GM23338 (cell line): ENCODE measurements around the gene ATP4A. TPM values are rescaled to one million over a fixed set of nuclear protein-coding genes. Genes with fewer than 3 reads are reported as not detected.

Source experiments
- ATAC-seq: fragments of 200-7000 bp; cut with Tn5 transposase; 3 replicates; pipeline ENCODE4 v1.9.1; 2020
- DNase-seq: peaks from one replicate; pipeline ENCODE4 v3.0.0-alpha.2; 2015; ENCODE audit warnings: low spot score
- H2AFZ ChIP-seq: fragments of 200-600 bp; sonication (generic); 2 replicates; pipeline ENCODE4 v1.8.0; 2016; ENCODE audit warnings: antibody characterized with exemption, mild to moderate bottlenecking, moderate library complexity
- H3F3A ChIP-seq: fragments of 200-600 bp; sonication (generic); replicated peaks from 2 replicates; pipeline ENCODE4 v1.8.0; 2017; ENCODE audit warnings: antibody characterized with exemption, mixed run types, low read depth
- H3K27ac ChIP-seq: fragments of 200-600 bp; sonication (generic); 2 replicates; pipeline ENCODE4 v1.6.1; 2016; ENCODE audit warnings: low read depth
- H3K27me3 ChIP-seq: fragments of 200-600 bp; sonication (generic); 2 replicates; pipeline ENCODE4 v1.8.0; 2016; ENCODE audit warnings: mild to moderate bottlenecking, mixed run types, moderate library complexity; ENCODE audit not compliant: insufficient read depth
- H3K36me3 ChIP-seq: fragments of 200-600 bp; sonication (generic); 2 replicates; pipeline ENCODE4 v1.8.0; 2016; ENCODE audit warnings: mild to moderate bottlenecking; ENCODE audit not compliant: insufficient read depth
- H3K4me1 ChIP-seq: fragments of 200-600 bp; sonication (generic); 2 replicates; pipeline ENCODE4 v1.8.0; 2016; ENCODE audit warnings: mild to moderate bottlenecking, moderate library complexity; ENCODE audit not compliant: insufficient read depth
- H3K4me2 ChIP-seq: fragments of 200-600 bp; sonication (generic); 2 replicates; pipeline ENCODE4 v1.7.1; 2017; ENCODE audit warnings: mixed run types
- H3K4me3 ChIP-seq: fragments of 200-600 bp; sonication (generic); 2 replicates; pipeline ENCODE4 v1.6.1; 2016; ENCODE audit warnings: mixed run types
- H3K79me2 ChIP-seq: fragments of 200-600 bp; sonication (generic); replicated peaks from 2 replicates; pipeline ENCODE4 v1.8.0; 2017; ENCODE audit warnings: mild to moderate bottlenecking; ENCODE audit not compliant: insufficient read depth
- H3K9me2 ChIP-seq: fragments of 200-600 bp; sonication (generic); 2 replicates; pipeline ENCODE4 v1.8.0; 2017; ENCODE audit not compliant: insufficient read depth
- H4K20me1 ChIP-seq: fragments of 200-600 bp; sonication (generic); replicated peaks from 2 replicates; pipeline ENCODE4 v1.8.0; 2017; ENCODE audit warnings: mild to moderate bottlenecking; ENCODE audit not compliant: insufficient read depth
- H3K27ac Mint-ChIP-seq: 2 replicates; pipeline ENCODE4 v1.8.0; 2020; ENCODE audit warnings: inconsistent platforms, mild to moderate bottlenecking, moderate library complexity, mixed read lengths
- H3K27me3 Mint-ChIP-seq: 3 replicates; pipeline ENCODE4 v1.8.0; 2022; ENCODE audit warnings: low read depth, mild to moderate bottlenecking, moderate library complexity, mixed read lengths, inconsistent platforms; ENCODE audit not compliant: insufficient read depth, poor library complexity
- H3K36me3 Mint-ChIP-seq: 3 replicates; pipeline ENCODE4 v1.8.0; 2021; ENCODE audit warnings: low read depth, mild to moderate bottlenecking, inconsistent platforms, moderate library complexity, mixed read lengths
- H3K4me1 Mint-ChIP-seq: 3 replicates; pipeline ENCODE4 v1.8.0; 2020; ENCODE audit warnings: mild to moderate bottlenecking, inconsistent platforms, mixed read lengths
- H3K4me3 Mint-ChIP-seq: 3 replicates; pipeline ENCODE4 v1.8.0; 2021; ENCODE audit warnings: moderate library complexity, mild to moderate bottlenecking, inconsistent platforms, mixed read lengths
- H3K9me3 Mint-ChIP-seq: 3 replicates; pipeline ENCODE4 v1.8.0; 2020; ENCODE audit warnings: moderate library complexity, mild to moderate bottlenecking, inconsistent platforms, mixed read lengths
- CREB1 ChIP-seq: fragments of 250-450 bp; sonication (Bioruptor Pico); IDR thresholded peaks from 2 replicates; pipeline ENCODE4 v1.5.0; 2020; ENCODE audit warnings: low read depth, mild to moderate bottlenecking, moderate library complexity
- EZH2phosphoT487 ChIP-seq: fragments of 200-600 bp; sonication (generic); IDR thresholded peaks from one replicate; pipeline ENCODE4 v1.8.1; 2018; ENCODE audit warnings: antibody characterized with exemption; ENCODE audit not compliant: unreplicated experiment
- NANOG ChIP-seq: IDR thresholded peaks from 2 replicates; pipeline ENCODE4 v1.6.1; 2016; ENCODE audit warnings: antibody characterized with exemption, borderline replicate concordance
- REST ChIP-seq: IDR thresholded peaks from one replicate; pipeline ENCODE4 v1.6.1; 2018; ENCODE audit warnings: antibody characterized with exemption; ENCODE audit not compliant: unreplicated experiment
- STAT1 ChIP-seq: IDR thresholded peaks from one replicate; pipeline ENCODE4 v1.6.1; 2016; ENCODE audit warnings: antibody characterized with exemption; ENCODE audit not compliant: unreplicated experiment
- ZNF331 ChIP-seq: fragments of 250-450 bp; sonication (Bioruptor Pico); IDR thresholded peaks from 2 replicates; pipeline ENCODE4 v1.5.0; 2020; ENCODE audit warnings: low read depth, mild to moderate bottlenecking, moderate library complexity
- ZNF462 ChIP-seq: fragments of 250-450 bp; sonication (Bioruptor Pico); IDR thresholded peaks from 2 replicates; pipeline ENCODE4 v1.5.0; 2020; ENCODE audit warnings: mild to moderate bottlenecking, moderate library complexity
- polyA plus RNA-seq: library from polyadenylated mRNA; unstranded; fragments of >200 nt; fragmentation: Nextera tagmentation; extraction: Ambion mirVana; gene quantifications from 2 replicates; pipeline ENCODE4 v1.2.1, GENCODE V29; 2016
- total RNA-seq: library from RNA; depleted of rRNA; stranded (reverse); fragments of >200 nt; shearing (Covaris generic); gene quantifications from 2 replicates; pipeline ENCODE4 v1.2.3, GENCODE V29; 2014

ATP4A gene
- total and polyA plus RNA-seq, 2 experiments from 2014 or later, result 0.61 to 0.63 TPM

GRCh38 chr19:35553385-35554000, 10.0 kb downstream of the ATP4A start:
- DNase-seq, result no peak
- H3K4me1 Mint-ChIP-seq, result peaks cover 18% of the 10 kb centered on the region
- H2AFZ ChIP-seq, result no peak overlapping the region
- H3K9me3 Mint-ChIP-seq, result no peaks in the 10 kb centered on the region; the same call in none of the 3 replicates
- H3K27me3 ChIP-seq, result no peaks in the 10 kb centered on the region
- ATAC-seq, result no peak
- H3K4me3 ChIP-seq, result no peak overlapping the region
- peaks cover 16% of the 10 kb centered on the region; the same call in 1 of the 2 replicates for H3F3A ChIP-seq
- TF ChIP-seq EZH2phosphoT487, result no peak
- TF ChIP-seq ZNF331 (CRISPR knock-in tag), result no peak
- no peak for TF ChIP-seq ZNF462 (CRISPR knock-in tag)
- no peak for TF ChIP-seq REST
- no peak for TF ChIP-seq NANOG
- no peak for TF ChIP-seq CREB1 (CRISPR knock-in tag)
- TF ChIP-seq STAT1, result no peak
- no peaks in the 10 kb centered on the region for H3K9me2 ChIP-seq
- H3K4me1 ChIP-seq, result peaks cover 4% of the 10 kb centered on the region; the same call in 1 of the 2 replicates
- H3K27me3 Mint-ChIP-seq, result peaks cover 19% of the 10 kb centered on the region
- H3K79me2 ChIP-seq, result no peaks in the 10 kb centered on the region
- no peaks in the 10 kb centered on the region for H3K36me3 ChIP-seq
- no peak overlapping the region for H3K27ac Mint-ChIP-seq
- H3K27ac ChIP-seq, result no peak overlapping the region
- peaks cover 9% of the 10 kb centered on the region for H4K20me1 ChIP-seq
- H3K4me2 ChIP-seq, result no peak overlapping the region
- no peak overlapping the region; the same call in 2 of the 3 replicates for H3K4me3 Mint-ChIP-seq
- peaks cover 13% of the 10 kb centered on the region for H3K36me3 Mint-ChIP-seq
